RPMI7951 (cell line): Measurements from ENCODE around the gene C3orf20. TPM values are rescaled to one million over a fixed set of nuclear protein-coding genes. Genes with fewer than 3 reads are reported as not detected.
A peak's percentile ranks its signal among the peaks of the same experiment; 100 is the strongest.
"Not testable (repeated sequence)": the region's sequence is repeated elsewhere in the genome, so short reads cannot be mapped to it uniquely, and the experiment has no call there.

ENCODE experiments used
- DNase-seq: peaks from one replicate; pipeline ENCODE4 v3.0.0-alpha.2; 2012; ENCODE audit warnings: low read depth
- total RNA-seq: library from RNA; depleted of rRNA; stranded (reverse); fragments of >200 nt; shearing (Covaris generic); gene quantifications from 2 replicates; pipeline ENCODE4 v1.2.3, GENCODE V29; 2014

C3orf20 gene
- total RNA-seq, 1 experiment from 2014 or later = not detected

DNA sequence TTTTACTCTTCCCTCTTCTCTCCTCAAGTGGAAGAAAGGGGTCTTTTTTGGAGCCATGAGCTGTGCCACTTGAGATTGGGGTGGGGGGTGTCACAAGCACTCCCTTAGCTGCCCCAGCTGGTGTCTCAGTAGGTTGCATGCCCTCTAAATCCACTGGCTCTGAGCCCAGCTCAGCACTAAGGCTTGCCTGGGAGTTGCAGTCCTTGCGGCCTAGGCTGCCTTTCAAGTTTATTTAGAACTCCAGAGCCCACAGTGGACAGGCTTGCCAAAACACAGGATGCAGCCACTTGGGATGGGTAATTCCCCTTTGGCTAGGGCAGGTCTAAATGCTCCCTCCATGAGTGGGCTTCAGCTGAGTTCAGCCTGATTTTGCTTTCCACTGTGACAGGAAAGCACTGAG, 24.7 kb downstream of the C3orf20 start:
- no peak for DNase-seq

DNA sequence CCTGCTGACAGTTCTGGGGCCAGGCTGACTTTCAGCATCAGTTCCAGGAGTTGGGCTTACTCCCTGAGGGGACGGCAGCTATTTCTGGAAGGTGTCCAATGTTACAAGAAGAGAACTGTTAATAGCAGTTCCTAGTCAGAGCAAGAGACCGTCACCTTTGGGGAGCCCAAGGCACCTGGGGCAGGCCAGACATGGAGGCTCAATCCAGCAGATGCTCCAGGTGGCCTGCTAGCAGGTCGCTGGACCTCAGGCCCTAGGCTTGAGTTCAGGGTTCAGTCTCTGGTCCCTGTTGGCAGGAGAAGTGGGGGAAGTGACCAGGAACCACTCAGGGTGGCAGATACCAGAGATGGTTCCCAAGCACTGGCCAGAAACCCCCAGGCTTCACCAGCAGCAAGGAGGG, 25.9 kb downstream of the C3orf20 start:
- no peak for DNase-seq

DNA sequence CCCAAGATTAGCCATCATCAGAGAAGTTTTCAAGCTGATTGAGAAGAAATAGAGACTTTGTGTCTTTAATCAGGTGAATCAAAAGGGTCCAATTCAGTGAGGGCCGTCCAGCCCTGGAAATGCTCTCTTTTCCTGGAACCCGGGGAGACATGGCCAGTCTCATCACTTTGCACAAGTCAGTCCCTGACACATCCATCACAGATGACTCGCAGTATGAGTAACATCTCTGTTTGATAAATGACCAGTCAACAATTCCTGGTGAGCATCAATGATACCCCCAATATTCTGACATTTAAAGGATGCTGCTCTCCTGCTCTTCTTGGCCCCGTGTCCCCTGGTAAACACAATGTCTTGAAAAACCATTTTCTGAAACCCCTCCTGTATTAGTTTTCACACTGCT, 26.7 kb downstream of the C3orf20 start:
- no peak for DNase-seq

DNA sequence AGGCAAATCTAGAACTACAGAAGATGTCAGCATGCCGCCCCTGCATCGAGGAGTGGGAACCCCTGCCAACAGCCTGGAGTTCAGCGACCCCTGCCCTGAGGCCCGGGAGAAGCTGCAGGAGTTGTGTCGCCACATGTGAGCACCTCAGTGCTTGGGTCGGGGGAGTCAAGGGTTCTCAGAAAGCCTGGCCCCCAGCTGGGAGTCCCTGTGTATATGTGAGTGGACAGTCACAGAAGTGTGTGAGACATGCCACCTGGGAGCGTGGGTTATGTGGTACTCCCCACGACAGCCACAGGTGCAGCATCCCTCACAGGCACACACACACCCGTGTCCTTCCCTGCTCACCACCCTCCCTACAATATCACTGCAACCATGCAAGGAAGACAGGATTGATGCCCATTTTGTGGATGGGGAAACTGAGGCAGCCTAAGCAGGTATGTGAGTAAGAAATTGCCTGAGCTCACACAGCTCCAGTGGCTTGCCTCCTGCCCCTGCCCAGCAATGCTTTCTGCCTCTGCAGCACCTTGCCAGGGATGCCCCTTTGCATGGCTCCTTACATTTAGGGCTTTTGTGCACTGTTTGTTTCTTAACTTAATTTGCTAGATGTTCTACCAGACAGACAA, 28.3 kb downstream of the C3orf20 start:
- no peak for DNase-seq

DNA sequence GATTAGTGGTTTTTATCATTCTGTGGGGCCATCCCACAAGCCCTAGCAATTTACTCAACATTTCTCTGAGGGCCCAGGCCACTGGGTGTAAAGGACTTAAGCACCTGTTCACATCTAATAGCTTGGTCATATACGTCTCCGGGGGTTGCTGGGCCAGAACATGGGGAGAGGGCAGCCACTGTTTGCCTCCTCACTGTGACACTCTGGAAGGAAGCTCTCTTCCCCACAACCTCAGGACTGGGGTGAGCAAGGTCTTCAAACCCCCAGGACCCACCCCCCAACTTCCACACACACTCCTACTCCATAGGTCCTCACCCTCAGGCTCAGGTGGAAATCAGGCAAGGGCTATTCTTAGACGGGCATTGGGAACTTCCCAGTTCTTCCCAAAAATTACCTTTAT, 28.9 kb downstream of the C3orf20 start:
- DNase-seq = no peak

DNA sequence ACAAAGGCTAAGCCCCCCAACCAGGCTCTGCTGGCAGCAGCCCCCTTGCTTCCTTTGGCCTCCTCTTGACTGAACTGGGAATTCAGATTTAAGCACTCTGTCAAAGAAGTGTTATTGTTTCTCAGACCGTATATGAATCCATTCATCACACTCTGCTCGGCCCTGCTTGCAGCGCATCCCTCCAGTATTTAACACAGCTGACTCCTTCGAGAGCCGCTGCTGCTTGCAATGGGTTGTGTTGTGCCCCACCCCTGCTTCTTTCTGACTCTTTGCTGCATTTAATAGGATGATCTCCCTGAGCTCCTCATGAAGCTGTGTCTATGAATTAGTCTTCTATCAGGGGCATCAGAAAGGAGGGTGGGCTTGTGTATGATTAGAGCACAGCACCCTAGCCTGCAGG, 31.2 kb downstream of the C3orf20 start:
- no peak for DNase-seq

DNA sequence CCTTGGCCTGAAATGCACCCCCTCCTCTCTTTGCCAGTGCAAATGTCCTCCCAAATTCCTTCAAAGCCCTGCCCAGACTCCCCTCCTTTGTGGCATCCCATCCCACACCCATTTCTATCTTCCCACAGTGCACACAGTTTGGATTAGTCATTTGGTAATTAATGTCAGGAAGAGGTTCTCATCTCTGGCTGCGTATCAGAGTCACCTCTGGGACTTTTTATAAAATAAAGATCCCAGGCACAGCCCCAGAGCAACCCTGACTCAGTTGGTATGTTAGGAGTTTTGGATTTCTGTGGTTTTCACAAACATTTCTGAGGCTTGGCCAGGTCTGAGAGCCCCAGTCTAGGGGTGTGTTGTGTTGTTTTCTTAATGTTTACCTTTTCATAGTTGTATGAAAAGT, 41.6 kb downstream of the C3orf20 start:
- peak; percentile 12 for DNase-seq

DNA sequence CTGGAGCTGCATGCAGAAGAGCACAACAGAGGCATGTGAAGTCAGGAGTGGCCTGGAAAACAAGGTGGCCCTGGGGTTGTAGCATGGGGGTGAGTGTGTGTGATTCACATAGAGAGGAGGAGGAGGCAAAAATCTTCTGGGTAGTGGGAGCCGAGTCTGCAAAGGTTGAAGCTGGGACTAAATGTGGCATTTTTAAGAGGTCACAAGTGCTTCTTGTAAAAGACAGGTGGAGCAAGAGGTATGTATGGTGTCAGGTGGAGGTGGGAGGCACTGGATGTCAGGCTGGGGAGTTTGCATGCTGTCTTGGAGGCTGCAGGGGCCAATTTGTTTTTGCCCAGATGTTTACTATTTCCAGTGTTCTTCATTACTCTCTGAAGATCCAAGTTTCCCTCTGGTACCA, 42.4 kb downstream of the C3orf20 start:
- no peak for DNase-seq

DNA sequence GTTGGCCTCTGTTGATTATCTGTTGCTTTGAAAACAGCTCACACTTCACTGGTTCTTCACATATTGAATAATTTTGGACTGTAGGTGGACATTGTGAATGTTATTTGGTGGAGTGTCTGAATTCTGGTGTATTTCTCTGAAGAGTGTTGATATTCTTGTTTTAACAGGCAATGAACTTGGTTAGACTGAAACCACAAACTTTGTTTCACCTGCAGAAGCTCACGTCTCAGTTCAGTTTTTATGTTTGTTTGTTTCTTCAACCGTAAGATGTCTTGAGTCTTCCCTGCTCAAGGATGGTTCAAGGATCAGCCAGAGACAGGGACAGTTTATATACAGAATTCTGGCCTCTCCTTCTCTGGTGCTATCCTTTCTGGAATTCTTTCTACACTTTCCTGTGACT, 43.6 kb downstream of the C3orf20 start:
- DNase-seq = no peak

DNA sequence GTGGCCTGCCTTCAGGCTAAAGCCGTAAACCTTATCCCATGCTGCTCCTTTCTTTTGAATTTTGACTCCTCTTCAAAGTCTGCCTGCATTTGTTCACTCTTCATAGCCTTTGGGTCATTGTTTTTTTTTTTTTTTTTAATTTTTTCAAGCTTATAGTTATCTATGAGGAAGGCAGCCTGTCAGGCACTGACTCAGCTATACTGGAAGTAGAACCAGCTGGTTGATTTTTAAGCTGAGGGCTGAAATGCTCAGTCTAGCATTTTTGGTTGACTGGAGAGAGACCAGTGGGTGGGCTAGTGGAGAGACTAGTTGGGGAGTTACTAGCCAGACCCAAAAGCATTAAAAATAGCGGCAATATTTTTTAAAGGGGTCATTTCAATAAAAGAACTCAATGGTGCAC, 44.1 kb downstream of the C3orf20 start:
- DNase-seq = no peak

DNA sequence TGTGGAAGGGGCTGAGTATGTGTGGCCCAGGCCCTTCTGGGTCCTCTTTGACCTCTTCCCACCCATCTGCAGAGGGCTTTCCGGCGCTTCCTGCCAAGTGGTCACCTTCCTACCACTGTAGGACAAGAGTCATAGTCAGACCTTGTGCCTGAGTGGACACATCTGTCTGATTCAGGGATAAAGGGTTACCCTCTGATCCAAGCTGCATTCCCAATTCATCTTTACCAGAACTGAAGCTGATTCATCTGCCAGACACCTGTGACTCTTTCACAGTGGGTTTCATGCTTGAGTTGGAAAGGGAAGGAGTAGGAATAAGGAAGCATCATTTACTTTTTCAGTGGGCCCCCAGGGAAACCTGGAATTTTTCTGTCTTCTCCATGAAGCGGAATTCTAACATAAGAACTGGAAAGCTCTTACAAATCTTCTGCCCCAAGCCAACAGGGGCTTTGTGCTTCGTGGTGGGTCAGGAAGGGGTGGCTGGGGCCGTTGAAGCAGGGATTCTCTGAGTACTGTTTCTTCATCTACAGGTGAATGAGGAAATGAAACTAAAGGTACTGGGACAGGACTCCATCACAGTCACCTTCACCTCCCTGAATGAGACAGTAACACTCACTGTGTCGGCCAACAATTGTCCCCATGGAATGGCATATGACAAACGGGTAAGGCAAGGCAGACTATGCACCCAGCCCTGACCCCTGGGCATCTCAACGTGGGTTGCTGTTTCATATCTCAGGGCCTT, 46.4 kb downstream of the C3orf20 start:
- no peak for DNase-seq

DNA sequence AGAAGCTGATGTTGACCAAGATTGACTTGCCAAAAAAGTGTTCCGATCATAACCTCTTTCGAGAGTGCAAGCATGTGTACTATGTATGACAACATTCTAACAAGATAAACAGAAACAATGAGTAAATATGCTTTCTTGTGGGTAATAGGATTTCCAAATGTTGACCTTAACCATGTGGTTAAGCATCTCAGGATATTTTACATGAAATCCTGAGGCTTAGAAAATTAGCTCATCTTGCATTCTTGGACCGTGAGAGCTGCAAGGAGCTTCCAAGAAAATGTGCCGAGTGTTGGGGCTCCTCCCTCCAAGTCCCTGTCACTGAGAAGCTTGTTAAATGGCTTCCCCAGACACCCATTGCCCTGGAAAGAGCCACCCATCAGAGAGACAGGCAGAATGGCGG, 50.1 kb downstream of the C3orf20 start:
- DNase-seq = no peak

DNA sequence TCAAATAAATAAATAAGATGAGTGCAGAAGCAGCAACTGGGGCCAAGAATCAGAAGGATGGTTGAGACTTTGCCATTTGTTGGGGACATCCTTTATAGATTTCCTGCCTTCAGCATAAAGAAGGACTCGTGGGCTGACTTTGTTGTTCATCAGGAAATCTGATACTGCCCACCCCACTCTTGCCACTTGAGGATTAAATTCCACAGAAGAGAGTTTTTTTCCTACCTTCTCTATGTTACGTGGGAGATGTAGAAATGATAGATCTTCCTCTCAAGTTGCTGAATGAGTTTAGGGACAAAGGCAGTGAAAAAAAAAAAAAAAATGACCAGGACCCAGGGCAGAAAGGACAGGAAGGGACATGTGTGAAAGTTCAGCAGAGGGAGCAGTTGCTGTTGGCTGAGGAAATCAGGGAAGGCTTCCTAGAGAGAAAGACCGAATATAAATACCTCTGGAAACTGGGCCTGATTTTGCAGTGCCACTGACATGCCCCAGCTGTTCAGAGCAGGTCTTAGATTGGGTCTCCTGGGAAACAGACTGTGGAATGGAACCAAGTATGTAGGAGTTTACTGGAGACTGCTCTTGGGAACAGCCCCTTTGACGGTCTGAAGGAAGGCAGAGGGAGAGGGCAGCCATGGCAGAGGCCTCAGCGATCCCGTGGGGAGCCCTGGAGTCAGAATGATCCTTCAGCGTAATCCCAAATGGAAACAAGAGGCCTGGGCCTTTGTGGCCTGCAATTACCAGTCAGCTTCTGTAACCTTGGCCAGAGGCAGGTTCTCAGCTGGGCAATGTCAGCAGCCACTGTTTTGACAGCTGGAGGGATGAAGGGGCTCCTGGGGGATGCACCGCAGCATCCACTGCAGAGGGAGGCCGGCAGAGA, 50.9 kb downstream of the C3orf20 start:
- no peak for DNase-seq

DNA sequence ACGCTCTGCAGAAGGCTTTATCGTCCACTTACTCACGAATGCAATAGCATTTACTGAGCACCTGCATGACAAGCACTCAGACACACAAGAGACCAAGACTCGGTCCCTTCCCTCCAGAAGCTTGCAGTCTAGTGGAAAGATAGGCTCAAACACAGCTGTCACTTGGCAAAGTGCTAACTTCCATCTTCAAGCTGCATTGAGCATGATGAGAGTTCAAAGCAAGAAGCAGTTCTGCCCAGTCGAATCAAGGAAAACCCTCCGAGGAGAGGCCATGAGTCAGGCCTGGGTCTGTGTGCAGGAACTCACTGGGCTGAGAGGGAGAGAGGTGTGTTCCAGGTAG, 51.5 kb downstream of the C3orf20 start:
- DNase-seq = no peak

DNA sequence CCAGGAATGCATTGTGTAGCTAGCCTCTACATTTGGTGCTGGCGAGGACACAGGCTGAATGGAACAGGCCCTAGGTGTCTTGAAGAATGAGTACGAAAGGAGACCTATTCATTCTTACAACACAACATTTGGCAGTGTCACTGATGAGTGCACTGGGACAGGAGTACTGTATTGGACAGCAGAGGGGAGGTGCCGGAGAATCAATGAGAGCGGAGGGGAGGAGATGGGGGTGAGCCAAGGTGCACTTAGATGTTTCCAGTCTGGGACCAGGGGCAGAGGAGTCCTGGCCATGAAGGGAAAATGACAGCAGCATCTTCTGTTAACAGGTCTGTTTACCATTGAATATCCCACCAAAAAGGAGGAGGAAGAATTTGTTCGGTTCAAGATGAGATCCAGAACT, 53.2 kb downstream of the C3orf20 start:
- DNase-seq = no peak

DNA sequence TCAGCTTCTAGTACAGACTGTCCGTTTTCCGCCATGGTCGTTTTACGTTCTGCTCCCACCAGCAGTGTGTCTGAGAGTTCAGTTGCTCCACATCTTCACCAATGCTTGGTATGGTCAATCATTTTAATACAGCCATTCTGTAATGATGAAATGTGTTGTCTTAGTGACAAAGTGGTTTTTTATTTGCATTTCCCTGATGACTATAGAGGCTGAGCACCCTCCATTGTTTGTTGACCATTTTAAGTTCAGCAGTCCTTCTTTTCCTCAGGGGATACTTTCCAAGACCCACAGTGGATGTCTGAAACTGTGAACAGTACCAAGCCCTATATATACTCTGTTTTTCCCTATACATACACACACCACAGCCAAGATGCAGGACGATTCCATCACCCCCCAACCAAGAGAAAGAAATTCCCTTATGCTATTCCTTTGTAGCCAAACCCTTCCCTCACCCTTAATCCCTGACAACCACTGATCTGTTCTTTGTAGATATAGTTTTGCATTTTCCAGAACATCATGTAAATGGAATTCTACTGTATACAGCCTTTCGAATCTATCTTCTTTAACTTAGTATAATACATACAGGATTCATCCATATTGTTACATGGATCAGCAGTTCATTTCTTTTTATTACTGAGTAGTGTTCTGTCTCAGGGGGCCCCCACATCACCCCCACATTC, 55.9 kb downstream of the C3orf20 start:
- DNase-seq = no peak

DNA sequence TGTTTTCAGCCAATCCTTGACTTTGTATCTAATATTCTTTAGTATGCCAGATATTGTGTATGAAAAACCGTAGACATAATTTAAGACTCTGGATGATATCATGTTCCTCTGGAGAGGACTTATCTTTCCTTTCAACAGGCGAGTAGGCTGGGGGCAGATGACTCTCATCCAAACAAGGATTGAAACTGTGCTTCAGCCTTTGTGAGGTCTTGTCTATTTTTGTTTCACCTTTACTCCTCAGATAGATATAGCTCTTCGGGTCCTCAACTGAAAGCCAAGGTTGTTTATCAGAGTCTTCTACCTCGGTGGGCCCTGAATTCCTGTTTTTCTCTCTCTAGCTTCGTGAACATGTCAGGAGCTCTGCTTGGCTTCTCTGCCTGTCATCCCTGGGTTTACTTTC, 66.0 kb downstream of the C3orf20 start:
- no peak for DNase-seq

DNA sequence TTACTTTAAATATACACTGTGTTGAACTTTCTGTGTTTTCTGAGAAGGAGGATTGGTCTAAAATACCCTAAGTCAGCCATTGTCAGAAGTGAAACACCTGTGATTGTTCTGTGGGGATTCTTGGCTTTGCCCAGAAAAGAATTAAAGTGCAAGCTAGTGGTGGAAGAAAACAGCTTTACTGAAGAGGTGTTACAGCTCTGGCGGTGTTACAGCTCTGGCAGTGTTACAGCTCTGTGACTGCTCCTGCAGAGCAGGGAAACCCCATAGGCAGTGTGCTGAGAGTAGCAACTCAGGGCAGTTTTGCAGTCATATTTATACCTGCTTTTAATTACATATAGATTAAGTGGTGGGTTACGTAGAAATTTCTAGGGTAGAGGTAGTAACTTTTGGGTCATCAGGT, 66.6 kb downstream of the C3orf20 start:
- DNase-seq = no peak

DNA sequence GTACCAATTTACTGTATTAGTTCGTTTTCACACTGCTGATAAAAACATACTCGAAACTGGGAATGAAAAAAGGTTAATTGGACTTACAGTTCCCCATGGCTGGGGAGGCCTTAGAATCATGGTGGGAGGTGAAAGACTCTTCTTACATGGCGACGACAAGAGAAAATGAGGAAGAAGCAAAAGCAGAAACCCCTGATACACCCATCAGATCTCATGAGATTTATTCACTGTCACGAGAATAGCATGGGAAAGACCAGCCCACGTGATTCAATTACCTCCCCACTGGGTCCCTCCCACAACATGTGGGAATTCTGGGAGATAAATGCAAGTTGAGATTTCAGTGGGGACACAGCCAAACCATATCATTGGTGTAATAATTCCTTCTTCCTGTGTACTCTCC, 69.6 kb downstream of the C3orf20 start:
- DNase-seq = no peak

DNA sequence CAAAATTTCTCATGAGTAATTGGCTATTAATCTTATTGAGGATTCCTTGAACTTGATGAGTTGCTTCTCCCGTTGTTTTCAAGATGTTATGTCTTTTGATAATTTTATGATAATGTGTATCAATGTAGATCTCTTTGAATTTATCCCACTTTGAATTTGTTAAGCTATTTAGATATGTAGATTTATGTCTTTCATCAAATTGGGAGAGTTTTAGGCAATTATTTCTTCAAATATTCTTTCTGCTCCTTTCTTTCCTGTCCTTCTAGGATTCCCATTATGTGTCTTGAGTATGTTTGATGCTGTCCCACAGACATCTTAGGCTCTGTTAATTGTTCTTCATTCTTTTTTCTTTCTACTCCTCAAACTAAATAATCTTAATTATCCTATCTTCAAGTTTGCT, 75.7 kb downstream of the C3orf20 start:
- no peak for DNase-seq

DNA sequence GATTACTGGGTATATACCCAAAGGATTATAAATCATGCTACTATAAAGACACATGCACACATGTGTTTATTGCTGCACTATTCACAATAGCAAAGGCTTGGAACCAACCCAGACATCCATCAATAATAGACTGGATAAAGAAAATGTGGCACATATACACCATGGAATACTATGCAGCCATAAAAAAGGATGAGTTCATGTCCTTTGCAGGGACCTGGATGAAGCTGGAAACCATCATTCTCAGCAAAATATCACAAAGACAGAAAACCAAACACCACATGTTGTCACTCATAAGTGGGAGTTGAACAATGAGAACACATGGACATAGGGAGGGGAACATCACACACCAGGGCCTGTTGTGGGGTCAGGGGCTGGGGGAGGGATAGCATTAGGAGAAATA, 78.0 kb downstream of the C3orf20 start:
- DNase-seq = not testable (repeated sequence)

DNA sequence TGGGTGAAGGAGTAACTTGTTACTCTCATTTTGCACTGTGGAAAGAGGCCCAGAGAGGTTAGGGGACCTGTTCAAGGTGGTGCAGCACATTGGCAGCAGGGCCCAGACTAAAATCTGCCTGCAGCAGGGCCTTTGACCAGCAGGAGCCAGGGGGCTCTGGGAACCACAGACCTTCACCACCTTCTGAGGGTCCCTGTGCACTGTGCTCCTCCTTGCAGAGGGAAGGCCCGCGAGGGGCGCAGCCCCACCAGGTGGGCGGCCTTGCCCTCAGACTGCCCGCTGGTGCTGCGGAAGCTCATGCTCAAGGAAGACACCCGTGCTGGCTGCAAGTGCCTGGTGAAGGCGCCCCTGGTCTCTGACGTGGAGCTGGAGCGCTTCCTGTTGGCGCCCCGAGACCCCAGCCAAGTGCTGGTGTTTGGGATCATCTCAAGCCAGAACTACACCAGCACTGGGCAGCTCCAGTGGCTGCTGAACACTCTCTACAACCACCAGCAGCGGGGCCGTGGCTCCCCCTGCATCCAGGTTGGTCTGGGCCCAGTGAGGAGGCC, 82.3 kb downstream of the C3orf20 start:
- no peak for DNase-seq
